Cardiac muscle cell (in vitro differentiated cells and primary cell): ENCODE measurements around the gene ATP8A2. TPM values are rescaled to one million over a fixed set of nuclear protein-coding genes. Genes with fewer than 3 reads are reported as not detected.

Experiments
- DNase-seq, 2 donors: peaks; one replicate each; pipeline versions ENCODE4 v3.0.0 to v3.0.0-alpha.2; 2010 to 2017; ENCODE audit warnings: low read depth in 1 of 2, low spot score in 1 of 2
- H3K27ac ChIP-seq: fragments of 200-600 bp; sonication (generic); 2 replicates; pipeline ENCODE4 v1.5.1; 2016
- H3K27me3 ChIP-seq: fragments of 200-600 bp; sonication (generic); 2 replicates; pipeline ENCODE4 v1.6.0; 2016; ENCODE audit warnings: control low read depth
- H3K36me3 ChIP-seq: fragments of 200-600 bp; sonication (generic); 2 replicates; pipeline ENCODE4 v1.5.1; 2016; ENCODE audit warnings: control low read depth
- H3K4me1 ChIP-seq: fragments of 200-600 bp; sonication (generic); 2 replicates; pipeline ENCODE4 v1.8.1; 2017; ENCODE audit warnings: low read depth, mild to moderate bottlenecking, mixed run types
- H3K4me3 ChIP-seq: fragments of 200-600 bp; sonication (generic); 2 replicates; pipeline ENCODE4 v1.5.1; 2016; ENCODE audit warnings: mild to moderate bottlenecking
- H3K9me3 ChIP-seq: fragments of 200-600 bp; sonication (generic); 2 replicates; pipeline ENCODE4 v1.5.1; 2017; ENCODE audit warnings: low read depth, mild to moderate bottlenecking, control low read depth
- CTCF ChIP-seq: IDR thresholded peaks from 2 replicates; pipeline ENCODE4 v1.5.1; 2012; ENCODE audit warnings: low read depth, mild to moderate bottlenecking, low read length
- polyA plus RNA-seq: library from polyadenylated mRNA; unstranded; fragments of >200 nt; fragmentation: Nextera tagmentation; extraction: Ambion mirVana; gene quantifications from 2 replicates; pipeline ENCODE4 v1.2.1, GENCODE V29; 2016
- total RNA-seq: library from RNA; depleted of rRNA; stranded (reverse); fragments of >200 nt; gene quantifications from 2 replicates; pipeline ENCODE4 v1.2.3, GENCODE V29; 2016

Gene ATP8A2
- total and polyA plus RNA-seq, 2 experiments from 2014 or later: 0.86 to 0.89 TPM

DNA sequence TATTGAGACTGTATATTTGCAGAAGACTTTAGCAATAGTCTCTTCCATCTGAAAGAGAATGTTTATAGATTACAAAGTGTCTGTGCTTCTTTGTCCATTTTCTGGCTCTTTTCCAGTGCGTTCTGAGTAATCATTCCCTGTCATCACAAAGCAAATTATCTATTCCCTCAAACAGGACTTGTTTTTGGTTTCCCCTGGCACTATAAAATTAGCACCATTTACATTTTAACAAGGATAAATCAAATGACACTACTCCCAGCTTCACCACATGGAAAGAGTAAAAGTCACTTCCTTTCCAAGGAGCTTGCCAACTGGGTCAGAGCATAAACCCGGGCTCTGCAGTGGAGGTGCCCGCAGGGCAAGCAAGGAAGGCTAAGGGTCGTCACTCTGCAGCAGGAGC, 591.9 kb downstream of the ATP8A2 start:
- peak in 1 of 2 donors; percentile 29 for DNase-seq
- TF ChIP-seq CTCF: no peak
- no peaks in the 10 kb centered on the region for H3K9me3 ChIP-seq
- H3K4me3 ChIP-seq: no peak overlapping the region
- no peaks in the 10 kb centered on the region for H3K36me3 ChIP-seq
- no peaks in the 10 kb centered on the region for H3K27me3 ChIP-seq
- H3K27ac ChIP-seq: no peak overlapping the region
- no peaks in the 10 kb centered on the region for H3K4me1 ChIP-seq

GRCh38 chr13:25965596-25965995, 593.8 kb downstream of the ATP8A2 start:
- Histone ChIP-seq H3K4me1 (no peaks in the 10 kb centered on the region), H3K27ac (no peak overlapping the region), H3K27me3 (no peaks in the 10 kb centered on the region), H3K36me3 (no peaks in the 10 kb centered on the region), H3K4me3 (no peak overlapping the region), H3K9me3 (no peaks in the 10 kb centered on the region)
- no peak for TF ChIP-seq CTCF
- no peak for DNase-seq

GRCh38 chr13:25966086-25966485, 594.3 kb downstream of the ATP8A2 start:
- Histone ChIP-seq H3K36me3 (no peaks in the 10 kb centered on the region), H3K27ac (no peak overlapping the region), H3K4me3 (no peak overlapping the region), H3K9me3 (no peaks in the 10 kb centered on the region), H3K27me3 (no peaks in the 10 kb centered on the region), H3K4me1 (no peaks in the 10 kb centered on the region)
- peak in 1 of 2 donors; percentile 74 for DNase-seq
- TF ChIP-seq CTCF: no peak

DNA sequence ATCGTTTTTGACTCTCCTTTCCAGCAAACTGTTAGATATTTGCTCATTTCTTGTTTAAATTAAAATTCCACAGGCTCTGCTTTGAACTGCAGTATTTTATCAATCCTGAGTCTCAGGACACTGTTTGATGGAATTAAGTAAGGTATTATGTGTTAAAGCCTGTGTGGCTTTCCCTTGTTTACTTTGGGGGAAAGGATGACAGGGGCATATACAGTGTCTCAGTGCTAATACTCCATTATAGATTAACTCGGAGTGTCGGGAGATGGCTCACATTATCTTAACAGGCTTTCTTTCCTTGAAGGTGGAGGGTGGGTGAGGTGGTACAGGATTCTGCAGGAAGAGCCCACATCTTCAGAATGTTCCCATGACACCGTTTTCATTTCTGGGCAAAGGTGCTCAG, 595.4 kb downstream of the ATP8A2 start:
- TF ChIP-seq CTCF: no peak
- Histone ChIP-seq H3K36me3 (no peaks in the 10 kb centered on the region), H3K4me3 (no peak overlapping the region), H3K27ac (no peak overlapping the region), H3K4me1 (no peaks in the 10 kb centered on the region), H3K9me3 (no peaks in the 10 kb centered on the region), H3K27me3 (no peaks in the 10 kb centered on the region)
- DNase-seq: no peak

- Histone ChIP-seq H3K27me3 (no peaks in the 10 kb centered on the region), H3K4me1 (peaks cover 10% of the 10 kb centered on the region), H3K27ac (no peak overlapping the region), H3K9me3 (no peaks in the 10 kb centered on the region), H3K4me3 (no peak overlapping the region), H3K36me3 (no peaks in the 10 kb centered on the region)
- TF ChIP-seq CTCF: no peak
- DNase-seq: no peak
Observed at GRCh38 chr13:25971047-25971446, 599.3 kb downstream of the ATP8A2 start.
